OCI-LY1 (cell line): ENCODE results near the gene RAB2B.

Experiments
- H2AFZ ChIP-seq: fragments of 200-600 bp; sonication (generic), shearing (Covaris generic); 2 replicates; pipeline ENCODE4 v1.6.0; 2014; ENCODE audit warnings: antibody characterized with exemption, mild to moderate bottlenecking, low read length
- H3F3A ChIP-seq: fragments of 200-600 bp; sonication (generic), shearing (Covaris generic); 2 replicates; pipeline ENCODE4 v1.6.0; 2014; ENCODE audit warnings: mild to moderate bottlenecking, antibody characterized with exemption, low read length, moderate library complexity; ENCODE audit not compliant: insufficient read depth
- H3K27ac ChIP-seq: fragments of 200-600 bp; sonication (generic); 2 replicates; pipeline ENCODE4 v1.5.1; 2014; ENCODE audit warnings: low read length, mixed run types, mild to moderate bottlenecking, low read depth; ENCODE audit not compliant: poor library complexity, severe bottlenecking
- H3K27me3 ChIP-seq: fragments of 200-600 bp; sonication (generic); 2 replicates; pipeline ENCODE4 v1.6.0; 2014; ENCODE audit warnings: antibody characterized with exemption, mild to moderate bottlenecking, low read length, moderate library complexity; ENCODE audit not compliant: insufficient read depth
- H3K36me3 ChIP-seq: fragments of 200-600 bp; sonication (generic); 2 replicates; pipeline ENCODE4 v1.6.1; 2014; ENCODE audit warnings: mild to moderate bottlenecking, antibody characterized with exemption, low read length, moderate library complexity, mixed read lengths; ENCODE audit not compliant: insufficient read depth
- H3K4me1 ChIP-seq: fragments of 200-600 bp; sonication (generic); 2 replicates; pipeline ENCODE4 v1.5.1; 2014; ENCODE audit warnings: mild to moderate bottlenecking, low read length, moderate library complexity; ENCODE audit not compliant: insufficient read depth, severe bottlenecking
- H3K4me2 ChIP-seq: fragments of 200-600 bp; sonication (generic), shearing (Covaris generic); 2 replicates; pipeline ENCODE4 v1.6.1; 2014; ENCODE audit warnings: low read length
- H3K4me3 ChIP-seq: fragments of 200-600 bp; sonication (generic); 2 replicates; pipeline ENCODE4 v1.5.1; 2014; ENCODE audit warnings: low read length, low read depth, mild to moderate bottlenecking, mixed read lengths; ENCODE audit not compliant: poor library complexity, severe bottlenecking
- H3K79me2 ChIP-seq: fragments of 200-600 bp; shearing (Covaris generic); 2 replicates; pipeline ENCODE4 v1.6.1; 2016; ENCODE audit warnings: mixed run types, low read length, mixed read lengths; ENCODE audit not compliant: insufficient read depth
- H3K9ac ChIP-seq: fragments of 200-600 bp; sonication (generic), shearing (Covaris generic); 2 replicates; pipeline ENCODE4 v1.6.1; 2014; ENCODE audit warnings: mild to moderate bottlenecking, low read length, mixed read lengths
- H3K9me2 ChIP-seq: fragments of 200-600 bp; sonication (generic), shearing (Covaris generic); 2 replicates; pipeline ENCODE4 v1.6.1; 2014; ENCODE audit warnings: low read depth, mild to moderate bottlenecking, low read length, mixed read lengths
- H3K9me3 ChIP-seq: fragments of 200-600 bp; shearing (Covaris generic); 2 replicates; pipeline ENCODE4 v1.6.1; 2014; ENCODE audit warnings: low read length, mixed read lengths
- H4K20me1 ChIP-seq: fragments of 200-600 bp; sonication (generic), shearing (Covaris generic); 2 replicates; pipeline ENCODE4 v1.6.0; 2016; ENCODE audit warnings: mild to moderate bottlenecking, low read length; ENCODE audit not compliant: insufficient read depth
- CTCF ChIP-seq: fragments of 200-600 bp; sonication (generic), shearing (Covaris generic); IDR thresholded peaks from 2 replicates; pipeline ENCODE4 v1.5.1; 2017; ENCODE audit warnings: mild to moderate bottlenecking, antibody characterized with exemption, low read length, moderate library complexity, mixed read lengths
- EZH2 ChIP-seq: fragments of 200-600 bp; sonication (generic), shearing (Covaris generic); IDR thresholded peaks from 2 replicates; pipeline ENCODE4 v1.8.0; 2017; ENCODE audit warnings: borderline replicate concordance, mixed run types, mild to moderate bottlenecking, antibody characterized with exemption, low read length, moderate library complexity, mixed read lengths

RAB2B gene

GRCh38 chr14:21415329-21415728 is 61.4 kb downstream of the RAB2B start:
- Histone ChIP-seq H3K36me3 (peaks cover 80% of the 10 kb centered on the region), H3K27ac (no peak overlapping the region)

GRCh38 chr14:21414137-21414631 is 62.6 kb downstream of the RAB2B start:
- H3K9me2 ChIP-seq, result no peaks in the 10 kb centered on the region
- H2AFZ ChIP-seq, result no peak overlapping the region
- no peaks in the 10 kb centered on the region for H3K4me1 ChIP-seq
- H3K36me3 ChIP-seq, result peaks cover 81% of the 10 kb centered on the region
- H3K9me3 ChIP-seq, result no peaks in the 10 kb centered on the region
- H3K79me2 ChIP-seq, result no peaks in the 10 kb centered on the region
- no peak overlapping the region for H3K4me2 ChIP-seq
- H3K9ac ChIP-seq, result no peak overlapping the region
- H3F3A ChIP-seq, result no peaks in the 10 kb centered on the region
- no peak overlapping the region for H3K27ac ChIP-seq
- H4K20me1 ChIP-seq, result 0 out of 2 replicates have a peak, but pooled peaks cover 3% of the 10 kb centered on the region
- no peak for TF ChIP-seq CTCF
- TF ChIP-seq EZH2, result no peak
- H3K27me3 ChIP-seq, result no peaks in the 10 kb centered on the region
- no peak overlapping the region for H3K4me3 ChIP-seq

More at GRCh38 chr14:21415329-21415728, 61.4 kb downstream of the RAB2B start:
- Histone ChIP-seq H3K9me2 (no peaks in the 10 kb centered on the region), H3K4me2 (no peak overlapping the region), H4K20me1 (0 out of 2 replicates have a peak, but pooled peaks cover 3% of the 10 kb centered on the region), H3K9me3 (no peaks in the 10 kb centered on the region), H3K27me3 (no peaks in the 10 kb centered on the region), H3K4me1 (no peaks in the 10 kb centered on the region), H3K79me2 (no peaks in the 10 kb centered on the region), H3K9ac (no peak overlapping the region), H3F3A (no peaks in the 10 kb centered on the region), H3K4me3 (no peak overlapping the region), H2AFZ (no peak overlapping the region)
- TF ChIP-seq CTCF, result no peak
- no peak for TF ChIP-seq EZH2
